GM18502 (cell line): ENCODE data around the gene KIF3C.
"Not testable (repeated sequence)": the region's sequence is repeated elsewhere in the genome, so short reads cannot be mapped to it uniquely, and the experiment has no call there.

Source experiments
- ATAC-seq: cut with Tn5 transposase; IDR thresholded peaks from one replicate; pipeline ENCODE4 v1.9.1; 2021; ENCODE audit warnings: mild to moderate bottlenecking; ENCODE audit not compliant: unreplicated experiment, poor library complexity

The KIF3C gene

DNA sequence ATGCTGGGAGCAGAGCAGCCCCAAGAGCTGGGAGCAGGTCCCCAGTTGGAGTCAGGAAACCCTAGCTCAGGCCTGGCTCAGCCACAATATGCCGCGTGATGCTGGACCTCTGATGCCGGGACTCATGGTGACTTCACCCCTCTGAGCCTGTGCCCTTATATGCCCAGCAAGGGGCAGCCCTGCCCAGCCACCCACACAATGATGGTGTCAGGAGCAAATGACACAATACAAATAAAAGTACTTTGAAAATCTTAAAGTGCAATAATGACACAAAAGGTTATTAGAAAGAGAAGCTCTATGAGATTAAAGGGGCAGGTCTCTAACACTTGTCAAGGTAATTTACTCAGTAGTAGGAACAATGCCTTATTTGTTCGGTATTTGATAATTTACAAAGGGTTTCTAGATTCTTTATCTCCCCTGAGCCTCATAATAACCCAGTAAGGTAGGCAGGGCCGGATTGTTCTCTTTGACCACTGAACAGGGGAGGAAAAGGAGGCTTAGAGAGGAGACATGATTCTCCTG is 18.3 kb upstream of the KIF3C start:
- no peak for ATAC-seq

DNA sequence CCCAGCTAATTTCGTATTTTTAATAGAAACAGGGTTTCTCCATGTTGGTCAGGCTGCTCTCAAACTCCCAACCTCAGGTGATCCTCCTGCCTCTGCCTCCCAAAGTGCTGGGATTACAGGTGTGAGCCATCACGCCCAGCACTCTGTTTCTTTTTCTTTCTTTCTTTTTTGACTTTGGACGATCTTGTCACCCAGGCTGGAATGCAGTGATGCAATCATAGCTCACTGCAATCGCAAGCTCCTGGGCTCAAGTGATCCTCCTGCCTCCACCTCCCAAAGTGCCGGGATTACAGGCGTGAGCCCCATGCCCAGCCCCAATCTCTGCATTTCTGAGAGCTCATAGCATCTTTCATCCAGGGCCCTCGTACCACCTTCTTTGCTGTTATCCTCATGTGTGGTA is 17.1 kb upstream of the KIF3C start:
- ATAC-seq = not testable (repeated sequence)

DNA sequence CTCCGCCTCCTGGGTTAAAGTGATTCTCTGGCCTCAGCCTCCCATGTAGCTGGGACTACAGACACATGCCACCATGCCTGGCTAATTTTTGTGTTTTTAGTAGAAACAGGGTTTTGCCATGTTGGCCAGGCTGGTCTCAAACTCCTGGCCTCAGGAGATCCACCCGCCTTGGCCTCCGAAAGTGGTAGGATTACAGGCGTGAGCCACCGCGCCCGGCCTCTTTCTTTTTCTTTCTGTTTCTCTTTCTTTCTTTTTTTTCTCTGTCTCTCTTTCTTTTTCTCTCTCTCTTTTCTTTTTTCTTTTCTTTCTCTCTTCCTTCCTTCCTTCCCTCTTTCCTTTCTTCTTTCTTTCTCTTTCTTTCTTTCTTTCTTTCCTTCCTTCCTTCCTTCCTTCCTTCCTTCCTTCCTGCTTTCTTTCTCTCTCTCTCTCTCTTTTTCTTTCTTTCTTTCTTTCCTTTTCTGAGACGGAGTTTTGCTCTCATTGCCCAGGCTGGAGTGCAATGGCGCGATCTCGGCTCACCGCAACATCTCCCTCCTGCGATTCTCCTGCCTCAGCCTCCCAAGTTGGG is 16.6 kb upstream of the KIF3C start:
- ATAC-seq = not testable (repeated sequence)

DNA sequence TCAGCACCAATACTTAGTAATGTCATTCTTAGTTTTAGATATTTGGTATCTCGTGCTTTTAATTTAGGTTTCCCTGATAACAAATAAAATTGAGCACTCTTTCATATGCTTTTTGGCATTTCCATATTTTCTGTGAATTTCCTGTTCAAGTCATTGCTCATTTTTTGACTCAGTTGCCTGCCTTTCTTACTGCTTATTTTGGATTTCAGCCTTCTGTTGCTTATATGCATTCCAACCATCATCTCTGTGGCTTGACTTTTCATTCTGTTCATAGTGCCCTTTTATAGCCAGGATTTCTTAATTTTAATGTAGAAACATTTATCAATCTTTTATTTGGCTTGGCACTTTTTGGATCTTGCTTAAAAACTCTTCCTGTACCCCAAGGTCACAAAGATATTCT is 14.5 kb upstream of the KIF3C start:
- no peak for ATAC-seq

DNA sequence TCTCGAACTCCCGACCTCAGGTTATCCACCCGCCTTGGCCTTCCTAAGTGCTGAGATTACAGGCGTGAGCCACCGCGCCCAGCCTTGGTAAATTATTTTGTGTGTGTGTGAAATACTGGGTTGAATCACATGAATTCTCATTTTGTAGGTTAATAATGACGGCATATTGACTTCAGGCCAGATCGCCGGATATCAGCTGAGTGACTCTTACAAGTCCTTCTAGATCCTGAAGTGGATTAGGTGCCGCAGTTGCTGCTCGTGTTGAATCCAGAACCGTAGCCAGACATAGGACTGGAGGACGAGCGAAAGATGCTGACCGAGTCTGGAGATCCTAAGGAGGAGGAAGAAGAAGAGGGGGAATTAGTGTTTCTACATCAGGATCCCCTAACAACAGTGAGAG is 12.2 kb upstream of the KIF3C start:
- no peak for ATAC-seq

DNA sequence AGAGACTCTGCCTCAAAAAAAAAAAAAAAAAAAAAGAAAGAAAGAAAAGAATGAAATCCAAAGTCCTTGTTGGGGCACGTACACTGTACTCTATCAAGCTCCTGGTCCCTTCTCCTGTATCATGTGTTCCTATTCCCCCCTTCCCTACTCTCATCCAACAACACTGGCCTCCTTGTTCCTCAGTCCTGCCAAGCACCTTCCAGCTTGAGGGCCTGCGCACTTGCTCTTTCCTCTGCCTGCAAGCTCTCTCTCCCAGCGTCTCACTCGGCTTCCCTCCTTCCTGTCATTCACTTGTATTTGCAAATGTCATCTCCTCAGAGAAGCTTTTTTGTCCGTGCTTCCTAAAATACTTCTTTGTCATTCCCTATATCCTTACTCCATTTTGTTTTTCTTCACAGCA is 10.8 kb upstream of the KIF3C start:
- ATAC-seq = no peak

DNA sequence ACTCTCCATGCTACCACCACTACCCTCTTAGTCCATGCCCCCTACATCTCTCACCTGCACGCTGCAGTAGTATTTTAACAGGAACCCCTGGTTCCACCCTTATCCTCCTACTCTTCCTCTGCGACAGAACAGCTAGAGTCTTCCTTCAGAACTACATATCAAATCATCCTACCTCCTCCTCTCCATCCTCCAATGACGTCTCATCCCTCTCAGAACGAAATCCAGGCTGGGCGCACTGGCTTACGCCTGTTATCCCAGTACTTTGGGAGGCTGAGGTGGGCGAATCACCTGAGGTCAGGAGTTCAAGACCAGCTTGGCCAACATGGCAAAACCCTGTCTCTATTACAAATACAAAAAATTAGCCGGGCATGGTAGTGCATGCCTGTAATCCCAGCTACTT is 10.3 kb upstream of the KIF3C start:
- no peak for ATAC-seq

DNA sequence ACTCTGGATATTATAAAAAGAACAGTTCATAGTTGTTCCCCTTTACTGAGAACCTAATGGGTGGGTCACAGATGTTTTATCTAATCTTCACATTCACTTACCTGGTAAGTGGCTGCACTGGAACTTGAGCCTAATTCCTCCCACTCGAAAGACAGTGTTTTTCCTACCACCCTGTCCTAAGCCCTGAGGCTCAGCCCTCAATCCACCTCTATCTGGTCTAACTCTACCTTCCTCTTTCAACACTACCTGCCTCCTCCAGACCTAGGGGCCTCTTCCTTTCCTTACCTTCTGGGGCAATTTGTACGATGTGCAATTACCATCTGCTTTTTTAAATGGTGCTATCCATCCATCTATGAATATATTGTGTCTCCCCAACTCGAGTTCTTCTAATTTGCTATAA is 9.7 kb upstream of the KIF3C start:
- no peak for ATAC-seq

DNA sequence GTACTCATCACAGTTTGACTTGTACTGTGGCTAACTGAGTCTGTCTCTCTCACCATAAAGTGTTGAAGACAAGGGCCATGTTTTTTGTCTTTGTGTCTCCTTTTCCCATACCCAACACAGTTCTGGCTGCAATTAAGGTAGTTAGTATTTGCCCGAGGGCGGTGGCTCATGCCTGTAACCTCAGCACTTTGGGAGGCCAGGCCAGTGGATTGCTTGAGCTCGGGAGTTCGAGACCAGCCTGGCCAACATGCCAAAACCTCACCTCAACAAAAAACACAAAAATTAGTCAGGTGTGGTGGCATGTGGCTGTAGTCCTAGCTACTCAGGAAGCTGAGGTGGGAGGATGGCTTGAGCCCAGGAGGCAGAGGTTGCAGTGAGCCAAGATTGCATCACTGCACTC is 6.9 kb upstream of the KIF3C start:
- ATAC-seq = no peak

DNA sequence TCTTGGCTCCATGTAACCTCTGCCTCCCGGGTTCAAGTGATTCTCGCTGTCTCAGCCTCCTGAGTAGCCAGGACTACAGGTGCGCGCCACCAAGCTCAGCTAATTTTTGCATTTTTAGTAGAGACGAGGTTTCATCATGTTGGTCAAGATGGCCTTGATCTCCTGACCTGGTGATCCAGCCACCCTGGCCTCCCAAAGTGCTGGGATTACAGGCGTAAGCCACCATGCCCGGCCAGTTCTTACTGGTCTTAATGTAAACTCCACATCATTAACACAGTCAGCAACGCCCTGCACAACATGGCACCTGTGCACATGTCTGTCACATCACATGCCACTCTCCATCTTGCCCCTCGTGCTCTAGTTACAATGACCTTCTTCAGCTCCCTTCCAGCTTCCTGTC is 5.8 kb upstream of the KIF3C start:
- no peak for ATAC-seq

DNA sequence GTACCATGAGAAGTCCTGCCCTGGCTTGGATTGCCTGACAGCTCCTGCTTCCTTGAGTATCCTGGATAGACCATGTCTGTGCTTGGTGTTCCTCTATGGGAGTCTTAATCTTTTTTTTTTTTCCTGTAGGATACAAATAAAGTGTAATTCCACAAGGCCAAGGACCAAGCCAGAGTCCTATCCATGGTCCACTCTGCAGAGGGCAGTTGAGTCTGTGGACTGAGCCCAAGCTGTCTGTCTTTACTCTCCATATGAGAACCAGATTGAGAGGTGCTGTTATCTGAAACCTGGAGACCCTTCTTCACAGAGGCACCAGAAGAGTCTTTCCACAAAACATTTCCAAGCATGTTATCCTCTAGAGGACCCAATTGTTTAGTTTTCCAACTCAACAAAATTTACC is 1.4 kb upstream of the KIF3C start:
- ATAC-seq = no peak

DNA sequence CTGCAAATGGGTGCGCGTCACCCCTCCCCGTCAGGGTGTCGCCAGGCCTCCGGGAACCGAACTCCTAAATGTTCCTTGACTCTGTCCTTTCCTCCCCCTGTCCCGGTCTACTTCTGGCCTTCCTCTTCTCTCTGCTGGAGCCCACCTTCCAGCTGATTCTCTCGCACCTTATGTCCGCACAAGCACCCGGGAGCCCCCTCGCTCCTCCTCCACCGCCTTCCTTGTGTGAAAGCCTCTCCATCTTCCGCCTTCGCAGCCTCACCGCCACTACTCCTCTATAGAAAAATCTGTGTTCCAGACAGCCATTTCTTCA is 627 bp upstream of the KIF3C start:
- no peak for ATAC-seq

DNA sequence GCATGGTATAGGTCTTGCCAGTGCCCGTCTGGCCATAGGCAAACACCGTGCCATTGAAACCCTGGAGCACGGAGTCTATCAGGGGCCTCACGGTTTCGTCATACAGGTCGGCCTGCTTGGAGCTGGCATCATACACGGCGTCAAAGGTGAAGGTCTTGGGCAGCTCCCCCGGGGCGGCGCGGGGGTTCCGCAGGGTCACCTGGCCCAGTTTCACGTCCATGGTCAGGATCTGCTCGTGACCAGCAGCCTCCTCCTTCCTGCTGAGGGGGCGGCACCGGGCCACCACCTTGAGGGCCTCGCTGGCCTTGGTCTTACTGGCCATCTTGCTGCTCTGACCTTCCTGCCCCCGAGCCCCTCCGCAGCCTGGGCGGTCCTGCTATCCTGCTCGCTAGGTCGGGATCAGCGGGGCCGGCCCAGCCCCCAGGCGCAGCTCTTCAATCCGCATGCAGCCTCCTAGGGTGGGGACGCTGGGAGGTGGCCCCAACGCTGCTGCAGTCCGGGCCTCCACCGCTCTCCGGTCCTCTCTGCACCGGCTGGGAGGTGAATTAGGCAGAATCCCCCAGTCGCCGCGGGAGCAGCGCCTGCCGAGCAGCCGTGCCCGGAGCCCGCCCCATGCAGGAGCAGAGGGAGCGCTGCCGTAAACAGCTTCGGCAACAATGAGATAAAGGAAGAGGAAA is 563 bp downstream of the KIF3C start:
- peak; percentile 14 for ATAC-seq

DNA sequence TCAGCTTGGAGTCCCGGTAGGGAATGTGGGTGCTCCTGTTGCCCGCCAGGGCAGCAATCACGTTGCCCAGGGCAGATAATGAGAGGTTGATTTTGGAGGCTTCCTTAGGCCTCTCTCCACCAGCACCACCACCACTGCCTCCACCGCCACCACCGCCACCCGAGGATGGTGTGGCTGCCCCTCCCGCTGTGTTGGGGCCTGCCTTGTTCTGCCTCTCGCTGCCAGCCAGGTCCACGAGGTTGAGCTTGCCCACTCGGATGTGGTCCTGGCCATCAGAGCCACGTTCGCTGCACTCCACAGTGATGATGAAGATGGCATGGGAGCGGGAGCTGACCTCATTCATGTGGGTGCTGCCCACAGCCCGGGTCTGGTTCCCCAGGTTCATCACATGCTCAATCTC is 1.3 kb downstream of the KIF3C start:
- no peak for ATAC-seq

DNA sequence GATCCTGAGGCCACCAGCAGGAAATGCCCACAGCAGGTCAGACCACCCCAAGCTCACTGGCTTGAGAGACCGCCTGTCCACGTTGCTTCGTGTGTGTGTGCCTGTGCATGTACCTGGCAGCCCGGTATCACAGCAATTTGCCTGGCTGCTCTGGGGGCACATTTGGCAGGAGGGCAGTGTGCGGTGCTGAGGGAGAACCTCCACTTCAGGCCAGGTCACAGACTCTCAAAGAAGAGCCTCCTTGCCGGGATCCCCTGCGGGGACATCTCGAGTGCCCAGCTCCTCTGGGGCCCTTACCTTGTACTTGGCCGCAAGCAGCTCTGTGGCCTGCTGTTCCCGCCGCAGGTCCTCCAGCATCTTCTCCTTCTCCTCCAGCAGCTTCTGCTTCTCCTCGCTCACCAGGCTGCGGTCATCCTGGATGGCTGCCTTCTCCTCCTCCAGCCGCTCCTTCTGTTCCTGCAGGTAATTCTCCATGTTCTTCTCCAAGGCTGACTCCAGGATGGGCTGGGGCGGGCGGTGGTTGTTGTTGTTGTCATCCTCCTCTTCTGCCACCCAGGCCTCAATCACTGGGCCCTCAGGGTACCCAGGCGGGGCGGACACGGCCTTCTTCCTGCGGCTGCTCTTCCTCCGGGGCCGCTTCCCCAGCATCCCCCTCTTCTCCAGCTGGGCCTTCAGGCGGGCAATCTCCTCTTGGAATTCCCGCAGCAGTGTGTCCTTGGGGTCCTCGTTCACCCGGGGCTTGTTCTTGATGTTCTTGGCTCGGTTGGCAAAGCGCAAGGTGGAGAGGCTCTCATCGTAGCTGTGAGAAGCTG is 2.0 kb downstream of the KIF3C start:
- ATAC-seq = no peak

DNA sequence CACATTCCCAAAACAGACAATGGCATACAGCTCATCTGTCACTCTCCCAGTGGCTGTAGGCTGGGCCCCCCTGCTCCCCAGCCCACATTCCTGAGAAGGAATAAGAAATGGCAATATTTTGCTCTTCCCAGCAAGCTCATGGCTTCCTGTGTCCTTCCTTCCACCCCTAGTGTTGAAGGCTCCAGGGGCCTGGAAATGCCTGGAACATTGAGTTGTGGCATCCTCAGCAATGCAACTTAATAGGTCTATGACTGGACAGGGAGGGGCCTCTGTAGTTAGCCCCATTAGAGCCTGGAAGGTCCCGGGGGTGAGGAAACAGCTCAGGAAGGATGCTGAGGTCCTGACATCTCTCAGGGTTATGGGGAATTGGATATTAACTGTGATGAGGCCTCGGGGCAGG is 3.3 kb downstream of the KIF3C start:
- ATAC-seq = no peak

DNA sequence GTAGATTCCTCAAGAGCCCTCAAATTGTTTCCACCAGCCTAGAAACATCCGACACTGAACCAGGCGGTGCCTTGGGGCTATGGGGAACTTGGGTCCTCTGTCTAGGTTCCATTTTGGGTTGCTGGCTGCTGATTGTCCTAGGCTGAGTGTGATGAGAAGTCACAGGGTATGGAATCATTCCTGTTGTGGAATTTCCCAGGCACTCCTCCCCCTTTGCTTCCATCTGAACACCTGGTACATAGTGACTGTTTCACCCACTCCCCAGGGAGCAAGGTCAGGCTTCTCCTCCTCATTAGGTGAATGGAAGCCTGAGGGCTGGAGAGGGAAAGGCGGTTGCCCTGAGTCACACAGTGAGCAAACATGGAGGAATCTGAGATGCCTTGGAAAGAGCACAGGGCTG is 4.5 kb downstream of the KIF3C start:
- no peak for ATAC-seq

DNA sequence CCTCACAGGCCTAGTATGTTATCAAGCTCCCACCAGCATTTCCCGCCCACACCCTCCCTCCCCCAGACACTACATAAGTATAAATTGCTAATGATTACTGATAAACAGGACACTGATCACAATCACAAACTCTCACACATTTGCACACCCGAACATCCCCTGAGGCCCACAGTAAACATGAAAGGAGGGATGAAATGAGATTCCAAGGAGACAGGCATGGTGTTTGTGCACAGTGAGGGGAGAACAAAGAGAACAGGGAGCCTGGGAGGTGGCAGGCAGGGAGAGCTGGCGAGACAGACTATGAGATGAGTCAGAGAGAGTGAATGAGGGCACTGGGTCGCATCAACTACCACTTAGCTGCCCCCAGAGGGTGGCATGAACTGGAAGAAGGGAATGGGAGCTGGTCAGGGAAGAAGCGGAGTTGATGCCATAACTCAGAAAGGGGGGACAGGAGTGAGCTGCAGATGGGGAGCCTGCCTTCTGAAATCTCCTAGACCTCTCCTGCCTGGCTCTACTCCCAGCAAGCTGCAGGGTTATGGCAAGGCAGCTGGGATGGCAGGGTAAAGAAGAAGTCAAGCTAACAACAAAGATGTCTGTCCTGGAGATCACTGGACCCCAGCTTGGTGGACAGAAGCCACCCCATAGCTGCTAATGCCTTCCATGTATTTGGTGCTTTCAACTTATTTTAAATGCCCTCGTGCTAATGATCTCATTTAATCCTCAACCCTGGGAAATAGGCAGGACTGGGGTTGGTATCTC is 5.1 kb downstream of the KIF3C start:
- ATAC-seq = no peak

DNA sequence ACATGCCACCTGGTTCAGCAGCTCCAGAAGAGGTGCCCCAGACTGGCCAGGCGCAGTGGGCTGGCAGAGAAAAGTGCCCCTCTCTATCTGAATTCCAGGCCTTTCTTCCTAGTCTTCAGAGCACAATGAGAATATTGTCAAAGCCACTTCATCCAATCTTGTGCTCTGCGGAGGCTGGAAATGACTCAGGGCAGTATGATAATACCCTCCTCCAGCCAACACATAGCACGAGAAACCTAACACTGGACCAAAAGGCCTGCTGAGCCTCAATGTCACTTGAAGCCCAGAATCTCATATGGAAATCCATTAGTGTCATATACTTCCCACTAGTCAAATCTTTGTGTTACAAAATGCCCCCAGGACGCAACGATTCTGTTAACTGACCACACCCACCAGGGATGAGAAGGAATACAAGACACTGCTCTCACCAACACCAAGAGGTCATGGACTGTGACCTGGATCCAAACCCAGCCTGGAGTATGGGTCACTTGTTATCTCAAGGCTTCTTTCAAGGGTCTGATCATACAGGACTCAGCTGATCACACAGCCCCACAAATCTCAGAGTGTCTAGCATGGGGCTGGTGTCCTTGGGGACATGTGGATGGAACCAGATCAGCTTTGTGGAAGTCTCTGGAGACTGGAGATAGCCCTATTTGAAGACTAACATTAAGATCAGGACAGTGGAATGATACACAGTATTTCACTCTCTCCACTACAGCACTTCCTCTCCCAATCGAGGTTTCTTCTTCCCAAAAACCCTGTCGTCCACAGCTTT is 10.1 kb downstream of the KIF3C start:
- no peak for ATAC-seq

DNA sequence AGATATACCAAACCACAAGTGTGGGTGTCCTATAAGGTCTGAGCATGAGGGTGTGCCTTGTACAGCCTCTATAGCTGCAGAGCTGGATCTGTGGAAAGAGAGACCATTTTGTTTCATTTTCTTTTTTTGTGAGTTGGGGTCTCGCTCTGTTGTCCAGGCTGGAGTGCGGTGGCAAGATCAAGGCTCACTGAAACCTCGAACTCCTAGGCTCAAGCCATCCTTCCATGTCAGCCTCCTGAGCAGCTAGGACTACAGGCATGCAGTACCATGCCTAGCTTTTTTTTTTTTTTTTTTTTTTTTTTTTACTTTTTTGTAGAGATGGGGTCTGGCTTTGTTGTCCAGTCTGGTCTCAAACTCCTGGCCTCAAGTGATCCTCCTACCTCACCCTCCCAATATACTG is 10.7 kb downstream of the KIF3C start:
- ATAC-seq = no peak
